ENCODE measurements around the gene STK17A. TPM values are rescaled to one million over a fixed set of nuclear protein-coding genes. Genes with fewer than 3 reads are reported as not detected.

STK17A gene
- total RNA-seq, 1 donor from 2014 or later: 23.8 TPM

- intact Hi-C loops (cut with DNase I): loop anchor here (10.0 kb wide), 1 partner anchor 48 kb away; no protein-coding TSS in a partner anchor
- DNase-seq (no peak), ATAC-seq (ENCODE audit: poor library complexity) (peak; percentile 23)
These were observed 63.9 kb downstream of the STK17A start for GRCh38 chr7:43646603-43647338.

- intact Hi-C loops (cut with DNase I): loop anchor here (10.0 kb wide), 1 partner anchor 47 kb away; no protein-coding TSS in a partner anchor
- DNase-seq: peak; percentile 53
- ATAC-seq (ENCODE audit: poor library complexity): peak; percentile 3
These were observed 64.4 kb downstream of the STK17A start for GRCh38 chr7:43647339-43647672.

- intact Hi-C loops (cut with DNase I): loop anchor here (10.0 kb wide), 1 partner anchor 47 kb away; no protein-coding TSS in a partner anchor
- DNase-seq (peak; percentile 72), ATAC-seq (ENCODE audit: poor library complexity) (peak; percentile 77)
These were observed 65.0 kb downstream of the STK17A start for GRCh38 chr7:43647673-43648472.

- intact Hi-C loops (cut with DNase I): loop anchor here (10.0 kb wide), 1 partner anchor 46 kb away; no protein-coding TSS in a partner anchor
- DNase-seq (no peak), ATAC-seq (ENCODE audit: poor library complexity) (no peak)
These were observed 65.8 kb downstream of the STK17A start for GRCh38 chr7:43648473-43649406.

GRCh38 chr7:43649755-43650274 lies 66.9 kb downstream of the STK17A start:
- ATAC-seq (ENCODE audit: poor library complexity) (no peak), DNase-seq (no peak)
- intact Hi-C loops (cut with DNase I): loop anchor here (10.0 kb wide), 1 partner anchor 45 kb away; no protein-coding TSS in a partner anchor

- DNase-seq (no peak), ATAC-seq (ENCODE audit: poor library complexity) (no peak)
- intact Hi-C loops (cut with DNase I): no loop called here
These were observed 67.6 kb downstream of the STK17A start for GRCh38 chr7:43650457-43651052.

GRCh38 chr7:43652364-43652763 lies 69.5 kb downstream of the STK17A start:
- ATAC-seq (ENCODE audit: poor library complexity) (no peak), DNase-seq (no peak)
- intact Hi-C loops (cut with DNase I): no loop called here

GRCh38 chr7:43653466-43653865 lies 70.6 kb downstream of the STK17A start:
- DNase-seq: no peak
- intact Hi-C loops (cut with DNase I): no loop called here
- ATAC-seq (ENCODE audit: poor library complexity): no peak

GRCh38 chr7:43653891-43654504 lies 71.1 kb downstream of the STK17A start:
- no peak for DNase-seq
- ATAC-seq (ENCODE audit: poor library complexity): no peak
- intact Hi-C loops (cut with DNase I): no loop called here

- intact Hi-C loops (cut with DNase I): no loop called here
- DNase-seq (no peak), ATAC-seq (ENCODE audit: poor library complexity) (no peak)
These were observed 72.7 kb downstream of the STK17A start for GRCh38 chr7:43655584-43655983.

- DNase-seq (no peak), ATAC-seq (ENCODE audit: poor library complexity) (no peak)
- intact Hi-C loops (cut with DNase I): no loop called here
These were observed 74.1 kb downstream of the STK17A start for GRCh38 chr7:43656997-43657396.

GRCh38 chr7:43658718-43659548 lies 76.0 kb downstream of the STK17A start:
- ATAC-seq (ENCODE audit: poor library complexity) (no peak), DNase-seq (no peak)
- intact Hi-C loops (cut with DNase I): no loop called here

GRCh38 chr7:43659549-43659896 lies 76.6 kb downstream of the STK17A start:
- no peak for ATAC-seq (ENCODE audit: poor library complexity)
- intact Hi-C loops (cut with DNase I): no loop called here
- DNase-seq: no peak

GRCh38 chr7:43660141-43660540 lies 77.2 kb downstream of the STK17A start:
- DNase-seq: no peak
- no peak for ATAC-seq (ENCODE audit: poor library complexity)
- intact Hi-C loops (cut with DNase I): no loop called here

GRCh38 chr7:43664681-43665080 lies 81.8 kb downstream of the STK17A start:
- ATAC-seq (ENCODE audit: poor library complexity): no peak
- intact Hi-C loops (cut with DNase I): no loop called here
- no peak for DNase-seq

- intact Hi-C loops (cut with DNase I): no loop called here
- ATAC-seq (ENCODE audit: poor library complexity) (no peak), DNase-seq (no peak)
These were observed 84.0 kb downstream of the STK17A start for GRCh38 chr7:43666938-43667337.

GRCh38 chr7:43668035-43668434 lies 85.1 kb downstream of the STK17A start:
- intact Hi-C loops (cut with DNase I): no loop called here
- no peak for DNase-seq
- no peak for ATAC-seq (ENCODE audit: poor library complexity)

Measured in Right ventricle myocardium superior (tissue), 1 donor.